ENCODE results near the gene SLC44A4. TPM values are rescaled to one million over a fixed set of nuclear protein-coding genes. Genes with fewer than 3 reads are reported as not detected.

SLC44A4 gene
- polyA plus RNA-seq (2011; rRNA removed) (0.07 and 0.12 TPM in 2 replicates), polyA minus RNA-seq (2011; rRNA and poly(A)+ RNA removed) (not detected in 2 replicates)

- no peak for TF ChIP-seq CTCF (IDR thresholded peaks at IDR 0.05; ENCODE audit: insufficient read depth, low read depth, low read length)
- H3K4me3 ChIP-seq (ENCODE audit: low read depth, low read length), result no peak within 1 kb of the TSS
- ChIA-PET CTCF (interaction anchor here (1.0 kb wide), 1 partner anchor 11 kb away, joined by 3 read pairs; no protein-coding TSS in a partner anchor), POLR2A (no interaction called here)
- H3K27me3 ChIP-seq (ENCODE audit: control insufficient read depth, insufficient read depth, low read length), result no peaks in the 10 kb centered on the region
- H3K36me3 ChIP-seq (ENCODE audit: control insufficient read depth, insufficient read depth, low read length), result peaks cover 23% of the 10 kb centered on the region
- no peak for DNase-seq (ENCODE audit: low read depth)
These were observed at the start of gene SLC44A4 for GRCh38 chr6:31878726-31879125. TSS of gene SLC44A4 (minus strand) at chr6:31878997. CDS start at chr6:31878980, 17 bp downstream.

DNA sequence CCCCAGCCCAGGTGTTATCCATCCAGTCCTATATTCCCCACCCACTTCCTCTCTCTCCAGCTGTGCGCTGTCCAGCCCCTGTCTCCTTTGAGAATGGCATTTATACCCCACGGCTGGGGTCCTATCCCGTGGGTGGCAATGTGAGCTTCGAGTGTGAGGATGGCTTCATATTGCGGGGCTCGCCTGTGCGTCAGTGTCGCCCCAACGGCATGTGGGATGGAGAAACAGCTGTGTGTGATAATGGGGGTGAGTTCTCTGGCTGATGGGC, 49.8 kb upstream of the SLC44A4 start:
- POLR2A ChIA-PET, result no interaction called here
- Histone ChIP-seq H3K4me3 (ENCODE audit: low read depth, low read length) (no peak overlapping the region), H3K36me3 (ENCODE audit: control insufficient read depth, insufficient read depth, low read length) (no peaks in the 10 kb centered on the region), H3K27me3 (ENCODE audit: control insufficient read depth, insufficient read depth, low read length) (no peaks in the 10 kb centered on the region; the same call in 1 of the 2 replicates)
- CTCF ChIA-PET, result no interaction called here
- no peak for TF ChIP-seq CTCF (IDR thresholded peaks at IDR 0.05; ENCODE audit: insufficient read depth, low read depth, low read length)
- no peak for DNase-seq (ENCODE audit: low read depth)

GRCh38 chr6:31927863-31928671, 49.3 kb upstream of the SLC44A4 start:
- ChIA-PET POLR2A (interaction anchor here (0.6 kb wide), 1 partner anchor 264 kb away, joined by 3 read pairs; no protein-coding TSS in a partner anchor), CTCF (no interaction called here)
- no peak for TF ChIP-seq CTCF (IDR thresholded peaks at IDR 0.05; ENCODE audit: insufficient read depth, low read depth, low read length)
- no peaks in the 10 kb centered on the region; the same call in 1 of the 2 replicates for H3K27me3 ChIP-seq (ENCODE audit: control insufficient read depth, insufficient read depth, low read length)
- no peak overlapping the region for H3K4me3 ChIP-seq (ENCODE audit: low read depth, low read length)
- DNase-seq (ENCODE audit: low read depth), result no peak
- H3K36me3 ChIP-seq (ENCODE audit: control insufficient read depth, insufficient read depth, low read length), result no peaks in the 10 kb centered on the region

DNA sequence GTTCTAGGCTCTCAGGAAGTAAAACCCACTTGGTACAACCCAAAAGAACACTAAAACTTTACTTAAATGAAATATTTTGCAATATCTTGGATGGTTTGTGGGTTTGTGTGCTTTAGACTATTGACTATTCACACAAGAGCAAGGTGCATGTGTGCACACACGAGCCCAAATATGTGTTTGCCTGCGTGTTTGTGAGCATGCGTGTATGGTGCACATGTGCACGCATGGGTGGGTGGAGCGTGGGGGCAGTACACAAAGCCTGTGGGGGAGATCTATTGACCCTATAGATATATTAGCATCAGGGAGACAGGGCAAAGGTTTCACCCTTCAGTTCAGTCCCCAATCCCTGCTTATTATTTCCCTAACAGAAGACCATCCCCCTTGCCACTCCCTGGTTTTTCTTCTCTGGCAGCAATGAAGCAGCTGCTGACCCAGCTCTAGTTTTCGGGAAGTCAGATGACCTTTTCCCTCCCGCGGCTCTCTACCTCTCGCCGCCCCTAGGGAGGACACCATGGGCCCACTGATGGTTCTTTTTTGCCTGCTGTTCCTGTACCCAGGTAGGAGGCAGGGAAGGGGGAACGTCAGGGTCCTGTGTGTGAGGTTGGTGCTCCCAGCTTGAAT, 48.6 kb upstream of the SLC44A4 start, which contains the start of gene C2:
Gene C2, plus strand, starts transcription at position 476 of the 621 bp plus-strand sequence. Its CDS starts 36 bp downstream, at position 512.
- no peak within 1 kb of the TSS for H3K4me3 ChIP-seq (ENCODE audit: low read depth, low read length)
- TF ChIP-seq CTCF (IDR thresholded peaks at IDR 0.05; ENCODE audit: insufficient read depth, low read depth, low read length), result no peak
- ChIA-PET CTCF (no interaction called here), POLR2A (interaction anchor here (0.6 kb wide), 1 partner anchor 263 kb away, joined by 3 read pairs; no protein-coding TSS in a partner anchor)
- no peaks in the 10 kb centered on the region for H3K36me3 ChIP-seq (ENCODE audit: control insufficient read depth, insufficient read depth, low read length)
- DNase-seq (ENCODE audit: low read depth), result no peak
- no peaks in the 10 kb centered on the region; the same call in 1 of the 2 replicates for H3K27me3 ChIP-seq (ENCODE audit: control insufficient read depth, insufficient read depth, low read length)

- ChIA-PET CTCF (interaction anchor here (0.5 to 5.1 kb wide), 4 partner anchors 17 to 275 kb away, joined by 3 to 20 read pairs (median 4); no protein-coding TSS in a partner anchor), POLR2A (no interaction called here)
- Histone ChIP-seq H3K4me3 (ENCODE audit: low read depth, low read length) (no peak overlapping the region), H3K27me3 (ENCODE audit: control insufficient read depth, insufficient read depth, low read length) (no peaks in the 10 kb centered on the region; the same call in 1 of the 2 replicates), H3K36me3 (ENCODE audit: control insufficient read depth, insufficient read depth, low read length) (no peaks in the 10 kb centered on the region)
- no peak for DNase-seq (ENCODE audit: low read depth)
- TF ChIP-seq CTCF (IDR thresholded peaks at IDR 0.05; ENCODE audit: insufficient read depth, low read depth, low read length), result no peak
These were observed 44.1 kb upstream of the SLC44A4 start for GRCh38 chr6:31922942-31923341.

Measured in BJ (cell line).